OCI-LY1 (cell line): Measurements from ENCODE around the gene ZNF264.

Experiments
- CTCF ChIP-seq: fragments of 200-600 bp; sonication (generic), shearing (Covaris generic); IDR thresholded peaks from 2 replicates; pipeline ENCODE4 v1.5.1; 2017; ENCODE audit warnings: mild to moderate bottlenecking, antibody characterized with exemption, low read length, moderate library complexity, mixed read lengths
- EZH2 ChIP-seq: fragments of 200-600 bp; sonication (generic), shearing (Covaris generic); IDR thresholded peaks from 2 replicates; pipeline ENCODE4 v1.8.0; 2017; ENCODE audit warnings: borderline replicate concordance, mixed run types, mild to moderate bottlenecking, antibody characterized with exemption, low read length, moderate library complexity, mixed read lengths

DNA sequence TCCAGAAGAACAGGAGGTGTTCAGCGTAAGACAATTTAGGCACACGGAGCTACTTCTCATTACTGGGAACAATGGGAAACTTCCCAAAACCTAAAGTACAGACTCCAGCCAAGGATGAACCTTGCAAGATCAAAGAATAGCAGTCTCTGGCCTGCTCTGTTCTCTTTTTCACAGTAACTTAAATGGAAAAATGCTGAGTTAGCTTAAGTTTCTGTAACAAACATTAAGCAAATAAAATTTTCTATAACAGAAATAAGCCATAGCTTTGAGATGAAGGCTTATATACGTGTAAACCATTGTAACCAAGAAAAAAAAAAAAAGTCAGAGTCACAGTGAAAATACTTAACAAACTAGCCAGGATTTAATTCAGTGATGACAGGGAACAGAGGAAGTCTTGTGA, 70.7 kb downstream of the ZNF264 start:
- TF ChIP-seq CTCF (no peak), EZH2 (no peak)
